B cell (primary cell): ENCODE results near the gene CRYBA4. TPM values are rescaled to one million over a fixed set of nuclear protein-coding genes. Genes with fewer than 3 reads are reported as not detected.

ENCODE experiments used
- ATAC-seq: fragments of 200-7000 bp; cut with Tn5 transposase; one replicate; pipeline ENCODE4 v1.10.0; 2021; ENCODE audit warnings: low read depth, mild to moderate bottlenecking, moderate number of reproducible peaks, moderate library complexity
- CTCF ChIA-PET: fragments of 350-600 bp; sonication (Branson Sonifier 250); formaldehyde crosslinking; loops from one replicate; lab custom pipeline; 2021; ENCODE audit warnings: antibody characterized with exemption, inconsistent platforms; lab: Charles Lee
- POLR2A ChIA-PET: fragments of 350-600 bp; sonication (Branson Sonifier 250); formaldehyde crosslinking; loops from one replicate; lab custom pipeline; 2021; ENCODE audit warnings: antibody characterized with exemption; lab: Charles Lee
- DNase-seq: peaks from one replicate; pipeline ENCODE4 v3.0.0; 2013
- H2AFZ ChIP-seq: 2 replicates; pipeline ENCODE4 v1.6.1; 2012; ENCODE audit warnings: mild to moderate bottlenecking, low read depth, low read length; ENCODE audit not compliant: insufficient read depth, poor library complexity, severe bottlenecking
- H3K27ac ChIP-seq, 2 donors: 1 replicate in 1 of 2; 2 replicates in 1 of 2; pipeline ENCODE4 v1.5.1; 2012 to 2013; ENCODE audit warnings: low read length in 2 of 2, mild to moderate bottlenecking in 2 of 2, moderate library complexity in 1 of 2
- H3K27me3 ChIP-seq, 4 experiments: fragments of 200-600 bp in 1 of 4; sonication (generic) in 1 of 4; replicated peaks in 1 of 4; 1 replicate in 2 of 4; 2 replicates in 2 of 4; pipeline versions ENCODE4 v1.6.1 to v1.7.0; 2013 to 2016; ENCODE audit warnings: low read length in 3 of 4, mild to moderate bottlenecking in 2 of 4, mixed read lengths in 1 of 4, moderate library complexity in 1 of 4; ENCODE audit not compliant: insufficient read depth in 4 of 4, control insufficient read depth in 3 of 4; ENCODE audit errors: control extremely low read depth in 1 of 4
- H3K36me3 ChIP-seq, 2 experiments: replicated peaks in 1 of 2; 1 replicate in 1 of 2; 2 replicates in 1 of 2; pipeline versions ENCODE4 v1.6.1 to v1.7.1; 2013; ENCODE audit warnings: low read length in 1 of 2; ENCODE audit not compliant: insufficient read depth in 2 of 2, control insufficient read depth in 1 of 2; ENCODE audit errors: control extremely low read depth in 1 of 2, extremely low read depth in 1 of 2
- H3K4me1 ChIP-seq, 2 donors: fragments of 200-600 bp in 1 of 2; sonication (generic) in 1 of 2; 1 replicate in 1 of 2; 2 replicates in 1 of 2; pipeline versions ENCODE4 v1.5.1 to v1.6.1; 2013 to 2017; ENCODE audit warnings: low read length in 2 of 2; ENCODE audit not compliant: control insufficient read depth in 2 of 2, insufficient read depth in 2 of 2
- H3K4me2 ChIP-seq: replicated peaks from 2 replicates; pipeline ENCODE3; 2012; ENCODE audit warnings: mild to moderate bottlenecking, low read depth, low read length; ENCODE audit not compliant: poor library complexity, severe bottlenecking
- H3K4me3 ChIP-seq, 5 experiments: fragments of 200-600 bp in 1 of 5; sonication (generic) in 1 of 5; 1 replicate in 3 of 5; 2 replicates in 2 of 5; pipeline versions ENCODE4 v1.5.1 to v1.7.0; 2011 to 2016; ENCODE audit warnings: low read length in 4 of 5, mild to moderate bottlenecking in 4 of 5, low read depth in 2 of 5, control low read depth in 1 of 5, moderate library complexity in 1 of 5; ENCODE audit not compliant: insufficient read depth in 1 of 5; ENCODE audit errors: control extremely low read depth in 1 of 5, extremely low read depth in 1 of 5
- H3K79me2 ChIP-seq: fragments of 200-600 bp; sonication (generic); one replicate; pipeline ENCODE4 v1.6.0; 2016; ENCODE audit warnings: low read length; ENCODE audit not compliant: control insufficient read depth, insufficient read depth
- H3K9ac ChIP-seq: fragments of 200-600 bp; sonication (generic); 2 replicates; pipeline ENCODE4 v1.6.1; 2017; ENCODE audit warnings: mild to moderate bottlenecking, low read length, moderate library complexity
- H3K9me3 ChIP-seq, 3 donors: one replicate each; pipeline versions ENCODE4 v1.6.1 to v1.7.1; 2013; ENCODE audit warnings: low read length in 2 of 3; ENCODE audit not compliant: control insufficient read depth in 2 of 3, insufficient read depth in 1 of 3; ENCODE audit errors: control extremely low read depth in 1 of 3
- H4K20me1 ChIP-seq: 2 replicates; pipeline ENCODE4 v1.6.0; 2012; ENCODE audit warnings: mild to moderate bottlenecking, low read length; ENCODE audit not compliant: insufficient read depth, control insufficient read depth, poor library complexity, severe bottlenecking
- H3K27ac Mint-ChIP-seq: one replicate; pipeline ENCODE4 v1.8.0; 2021; ENCODE audit warnings: mixed read lengths
- H3K27me3 Mint-ChIP-seq: one replicate; pipeline ENCODE4 v1.8.0; 2021; ENCODE audit warnings: mixed read lengths
- H3K4me1 Mint-ChIP-seq: one replicate; pipeline ENCODE4 v1.8.0; 2021; ENCODE audit warnings: mixed read lengths
- H3K4me3 Mint-ChIP-seq: one replicate; pipeline ENCODE4 v1.8.0; 2021; ENCODE audit warnings: mixed read lengths
- H3K9me3 Mint-ChIP-seq: one replicate; pipeline ENCODE4 v1.8.0; 2022; ENCODE audit warnings: mixed read lengths; ENCODE audit not compliant: insufficient read depth
- EZH2 ChIP-seq: IDR thresholded peaks from 2 replicates; pipeline ENCODE4 v1.6.1; 2012; ENCODE audit warnings: borderline replicate concordance, low read depth, mild to moderate bottlenecking, moderate library complexity, low read length; ENCODE audit not compliant: insufficient read depth, poor library complexity, severe bottlenecking
- WGBS: methylation state at CpG from one replicate; pipeline ENCODE4 v1.1.5; 2013; ENCODE audit warnings: missing lambda C conversion rate; ENCODE audit not compliant: insufficient coverage; 5-methylcytosine and 5-hydroxymethylcytosine counted together
- intact Hi-C: fragments of 100-400 bp; cut with micrococcal nuclease; formaldehyde crosslinking; loops from one replicate; pipeline ENCODE4 v1.10.0; 2022
- polyA plus RNA-seq: library from polyadenylated mRNA; depleted of rRNA; stranded (reverse); fragments of >200 nt; gene quantifications from 2 replicates; pipeline ENCODE4 v1.2.3, GENCODE V29; 2012
- total RNA-seq, 2 donors: library from RNA; stranded (reverse); fragments of 120-200 nt in 1 of 2; gene quantifications; 1 replicate in 1 of 2; 2 replicates in 1 of 2; pipeline versions ENCODE4 v1.2.3 to v1.2.4, GENCODE V29; 2013 to 2022
- TF ChIP-seq, protein P1 (sequence below): fragments of 200-600 bp; IDR thresholded peaks from one replicate; pipeline ENCODE4 v1.8.0; 2022; ENCODE audit warnings: antibody characterized with exemption, mild to moderate bottlenecking

The CRYBA4 gene
- total and polyA plus RNA-seq, 2 donors (not counting 1 experiment from before 2014, with no cell fraction given) = not detected

- no peak overlapping the region for H3K4me3 ChIP-seq
Measured at GRCh38 chr22:26642465-26643417, 21.0 kb downstream of the CRYBA4 start.

More at GRCh38 chr22:26642465-26643417, 21.0 kb downstream of the CRYBA4 start:
- H3K4me1 ChIP-seq = peaks cover 15 to 28% of the 10 kb centered on the region in 2 donors
- H3K4me2 ChIP-seq = peak overlapping the region; percentile 43
- Mint-ChIP-seq H3K27ac (peak overlapping the region; percentile 69), H3K27me3 (peaks cover 12% of the 10 kb centered on the region), H3K4me1 (peaks cover 28% of the 10 kb centered on the region), H3K4me3 (peak overlapping the region; percentile 23), H3K9me3 (no peaks in the 10 kb centered on the region)
- no peak overlapping the region for H3K9ac ChIP-seq
- no peaks in the 10 kb centered on the region for H4K20me1 ChIP-seq
- H2AFZ ChIP-seq = peak overlapping the region; percentile 73
- DNase-seq (peak; percentile 35), ATAC-seq (peak; percentile 54)
- no peaks in the 10 kb centered on the region for H3K36me3 ChIP-seq
- TF ChIP-seq, protein P1, sequence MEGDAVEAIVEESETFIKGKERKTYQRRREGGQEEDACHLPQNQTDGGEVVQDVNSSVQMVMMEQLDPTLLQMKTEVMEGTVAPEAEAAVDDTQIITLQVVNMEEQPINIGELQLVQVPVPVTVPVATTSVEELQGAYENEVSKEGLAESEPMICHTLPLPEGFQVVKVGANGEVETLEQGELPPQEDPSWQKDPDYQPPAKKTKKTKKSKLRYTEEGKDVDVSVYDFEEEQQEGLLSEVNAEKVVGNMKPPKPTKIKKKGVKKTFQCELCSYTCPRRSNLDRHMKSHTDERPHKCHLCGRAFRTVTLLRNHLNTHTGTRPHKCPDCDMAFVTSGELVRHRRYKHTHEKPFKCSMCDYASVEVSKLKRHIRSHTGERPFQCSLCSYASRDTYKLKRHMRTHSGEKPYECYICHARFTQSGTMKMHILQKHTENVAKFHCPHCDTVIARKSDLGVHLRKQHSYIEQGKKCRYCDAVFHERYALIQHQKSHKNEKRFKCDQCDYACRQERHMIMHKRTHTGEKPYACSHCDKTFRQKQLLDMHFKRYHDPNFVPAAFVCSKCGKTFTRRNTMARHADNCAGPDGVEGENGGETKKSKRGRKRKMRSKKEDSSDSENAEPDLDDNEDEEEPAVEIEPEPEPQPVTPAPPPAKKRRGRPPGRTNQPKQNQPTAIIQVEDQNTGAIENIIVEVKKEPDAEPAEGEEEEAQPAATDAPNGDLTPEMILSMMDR = no peak
- no peak for TF ChIP-seq EZH2
- no peaks in the 10 kb centered on the region for H3K9me3 ChIP-seq
- H3K27me3 ChIP-seq = peaks cover 0 to 9% (median 1%) of the 10 kb centered on the region in 4 experiments
- peak overlapping the region in 1 of 2 donors; percentile 34 for H3K27ac ChIP-seq
- CTCF ChIA-PET = interaction anchor here (0.7 to 1.4 kb wide), 9 partner anchors 26 to 280 kb away, joined by 3 to 5 read pairs (median 3); no protein-coding TSS in a partner anchor
- no peaks in the 10 kb centered on the region for H3K79me2 ChIP-seq
- WGBS = no CpG with 5 or more reads among the region's 8 CpGs
- intact Hi-C loops = no loop called here
- POLR2A ChIA-PET = interaction anchor here (0.7 kb wide), 2 partner anchors 25 to 160 kb away, joined by 4 to 6 read pairs; no protein-coding TSS in a partner anchor
